Glomerular visceral epithelial cell (primary cell): ENCODE data around the gene ASH1L.
"Not testable (repeated sequence)": the region's sequence is repeated elsewhere in the genome, so short reads cannot be mapped to it uniquely, and the experiment has no call there.

Experiments
- DNase-seq: peaks from one replicate; pipeline ENCODE4 v3.0.0-alpha.2; 2016; ENCODE audit errors: extremely low spot score

Gene ASH1L

DNA sequence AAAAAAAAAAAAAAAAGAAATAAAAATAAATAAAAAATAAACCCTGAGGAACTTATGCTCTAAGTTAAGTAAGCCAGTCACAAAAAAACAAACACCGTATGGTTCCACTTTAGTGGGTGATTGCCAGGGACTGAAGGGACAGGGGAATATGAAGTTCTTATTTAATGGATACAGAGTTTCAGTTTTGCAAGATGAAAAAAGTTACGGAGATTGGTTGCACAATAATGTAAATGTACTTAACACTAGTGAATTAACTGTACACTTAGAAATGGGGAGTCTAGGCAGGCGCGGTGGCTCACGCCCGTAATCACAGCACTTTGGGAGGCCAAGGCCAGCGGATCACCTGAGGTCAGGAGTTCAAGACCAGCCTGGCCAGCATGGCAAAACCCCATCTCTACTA lies 111.4 kb downstream of the ASH1L start:
- no peak for DNase-seq

DNA sequence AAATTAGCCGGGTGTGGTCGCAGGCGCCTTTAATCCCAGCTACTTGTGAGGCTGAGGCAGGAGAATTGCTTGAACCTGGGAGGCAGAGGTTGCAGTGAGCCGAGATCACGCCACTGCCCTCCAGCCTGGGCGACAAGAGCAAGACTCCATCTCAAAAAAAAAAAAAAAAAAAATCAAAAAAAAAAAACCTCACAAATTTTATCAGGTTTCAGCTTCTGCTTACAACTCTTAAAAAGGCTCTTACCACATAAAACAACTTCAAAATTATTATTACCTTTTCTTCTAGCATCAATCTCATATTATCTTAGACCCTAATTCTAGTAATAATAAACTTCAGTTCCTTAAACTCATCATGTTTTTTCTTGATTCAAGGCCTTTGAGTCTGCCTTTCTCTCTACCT lies 120.2 kb downstream of the ASH1L start:
- DNase-seq, result not testable (repeated sequence)

DNA sequence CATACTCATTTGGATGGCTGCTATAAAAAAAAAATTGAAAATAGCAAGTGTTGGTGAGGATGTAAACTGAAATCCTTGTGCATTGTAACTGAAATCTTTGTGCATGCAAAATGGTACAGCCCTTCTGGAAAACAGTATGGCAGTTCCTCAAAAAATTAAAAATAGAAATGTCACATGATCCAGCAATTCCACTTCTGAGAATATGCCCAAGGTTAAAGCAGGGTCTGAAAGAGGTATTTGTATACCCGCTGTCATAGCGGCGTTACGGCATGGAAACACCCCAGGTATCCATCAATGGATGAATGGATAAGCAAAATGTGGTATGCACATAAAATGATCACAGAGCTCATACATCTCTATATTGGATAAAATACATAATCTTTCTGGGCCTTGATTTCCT lies 125.2 kb downstream of the ASH1L start:
- DNase-seq, result no peak

DNA sequence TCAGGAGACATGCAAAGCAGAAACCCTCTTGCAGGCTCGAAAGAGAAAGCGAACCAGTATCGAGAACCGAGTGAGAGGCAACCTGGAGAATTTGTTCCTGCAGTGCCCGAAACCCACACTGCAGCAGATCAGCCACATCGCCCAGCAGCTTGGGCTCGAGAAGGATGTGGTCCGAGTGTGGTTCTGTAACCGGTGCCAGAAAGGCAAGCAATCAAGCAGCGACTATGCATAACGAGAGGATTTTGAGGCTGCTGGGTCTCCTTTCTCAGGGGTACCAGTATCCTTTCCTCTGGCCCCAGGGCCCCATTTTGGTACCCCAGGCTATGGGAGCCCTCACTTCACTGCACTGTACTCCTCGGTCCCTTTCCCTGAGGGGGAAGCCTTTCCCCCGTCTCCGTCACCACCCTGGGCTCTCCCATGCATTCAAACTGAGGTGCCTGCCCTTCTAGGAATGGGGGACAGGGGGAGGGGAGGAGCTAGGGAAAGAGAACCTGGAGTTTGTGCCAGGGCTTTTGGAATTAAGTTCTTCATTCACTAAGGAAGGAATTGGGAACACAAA lies 128.7 kb downstream of the ASH1L start:
- not testable (repeated sequence) for DNase-seq

DNA sequence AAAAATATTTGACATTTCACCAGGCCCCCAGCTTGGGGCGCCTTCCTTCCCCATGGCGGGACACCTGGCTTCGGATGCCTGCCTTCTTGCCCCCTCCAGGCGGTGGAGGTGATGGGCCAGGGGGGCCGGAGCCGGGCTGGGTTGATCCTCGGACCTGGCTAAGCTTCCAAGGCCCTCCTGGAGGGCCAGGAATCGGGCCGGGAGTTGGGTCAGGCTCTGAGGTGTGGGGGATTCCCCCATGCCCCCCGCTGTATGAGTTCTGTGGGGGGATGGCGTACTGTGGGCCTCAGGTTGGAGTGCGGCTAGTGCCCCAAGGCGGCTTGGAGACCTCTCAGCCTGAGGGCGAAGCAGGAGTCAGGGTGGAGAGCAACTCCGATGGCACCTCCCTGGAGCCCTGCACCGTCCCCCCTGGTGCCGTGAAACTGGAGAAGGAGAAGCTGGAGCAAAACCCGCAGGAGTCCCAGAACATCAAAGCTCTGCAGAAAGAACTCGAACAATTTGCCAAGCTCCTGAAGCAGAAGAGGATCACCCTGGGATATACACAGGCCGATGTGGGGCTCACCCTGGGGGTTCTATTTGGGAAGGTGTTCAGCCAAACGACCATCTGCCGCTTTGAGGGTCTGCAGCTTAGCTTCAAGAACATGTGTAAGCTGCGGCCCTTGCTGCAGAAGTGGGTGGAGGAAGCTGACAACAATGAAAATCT lies 129.3 kb downstream of the ASH1L start:
- not testable (repeated sequence) for DNase-seq

DNA sequence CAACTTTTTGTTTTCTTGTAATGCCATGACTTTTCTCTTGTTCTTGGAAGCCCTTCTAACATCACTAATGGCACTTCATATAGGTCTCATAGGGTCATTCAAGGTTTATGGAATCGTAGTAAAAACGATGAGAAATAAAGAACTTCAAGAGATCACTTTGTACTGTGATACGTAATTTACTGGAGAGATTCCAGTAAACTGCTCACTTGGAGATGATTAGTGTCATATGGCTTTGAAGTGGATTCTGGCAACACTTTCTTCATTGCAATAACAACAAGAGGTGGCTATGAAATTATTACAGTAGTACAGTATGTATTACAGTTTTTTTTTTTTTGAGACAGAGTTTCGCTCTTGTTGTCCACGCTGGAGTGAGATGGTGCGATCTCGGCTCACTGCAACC lies 138.5 kb downstream of the ASH1L start:
- no peak for DNase-seq

DNA sequence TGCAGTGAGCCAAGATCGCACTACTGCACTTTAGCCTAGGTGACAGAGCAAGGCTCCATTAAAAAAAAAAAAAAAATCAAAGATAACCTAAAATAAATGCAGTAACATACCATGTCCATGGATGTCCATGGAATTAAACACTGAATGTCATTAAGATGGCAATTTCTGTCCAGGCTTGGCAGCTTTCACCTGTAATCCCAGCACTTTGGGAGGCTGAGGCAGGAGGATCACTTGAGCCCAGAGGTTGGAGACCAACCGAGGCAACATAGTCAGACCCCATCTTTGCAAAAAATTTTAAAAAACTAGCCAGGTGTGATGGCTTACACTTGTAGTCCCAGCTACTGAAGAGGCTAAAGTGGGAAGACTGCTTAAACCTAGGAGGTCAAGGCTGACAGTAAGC lies 141.8 kb downstream of the ASH1L start:
- no peak for DNase-seq

DNA sequence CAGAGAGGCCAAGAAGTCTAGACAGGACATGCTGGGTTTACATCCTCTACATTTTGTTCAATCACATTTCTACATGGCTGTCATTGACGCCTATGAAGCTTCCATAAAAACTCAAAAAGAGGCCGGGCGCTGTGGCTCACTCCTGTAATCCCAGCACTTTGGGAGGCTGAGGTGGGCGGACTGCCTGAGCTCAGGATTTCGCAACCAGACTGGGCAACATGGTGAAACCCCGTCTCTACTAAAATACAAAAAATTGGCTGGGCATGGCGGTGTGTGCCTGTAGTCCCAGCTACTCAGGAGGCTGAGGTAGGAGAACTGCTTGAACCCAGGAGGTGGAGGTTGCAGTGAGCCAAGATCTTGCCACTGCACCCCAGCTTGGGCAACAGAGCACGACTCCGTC lies 150.8 kb downstream of the ASH1L start:
- DNase-seq, result not testable (repeated sequence)

DNA sequence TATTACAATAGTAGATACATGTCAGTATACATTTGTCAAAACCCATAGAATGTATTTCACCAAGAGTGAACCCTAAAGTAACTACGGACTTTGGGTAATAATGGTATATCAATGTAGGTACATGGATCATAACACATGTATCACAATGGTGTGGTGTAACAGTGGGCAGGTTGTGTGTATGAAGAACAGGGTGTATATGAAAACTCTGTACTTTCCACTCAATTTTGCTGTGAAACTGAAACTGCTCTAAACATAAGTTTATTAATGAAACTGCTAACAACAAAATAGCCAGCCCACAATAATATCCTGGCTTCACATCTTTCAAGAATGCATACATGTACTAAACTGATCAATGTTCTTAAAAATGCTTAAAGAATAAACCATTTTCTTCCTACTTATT lies 151.7 kb downstream of the ASH1L start:
- DNase-seq, result no peak

DNA sequence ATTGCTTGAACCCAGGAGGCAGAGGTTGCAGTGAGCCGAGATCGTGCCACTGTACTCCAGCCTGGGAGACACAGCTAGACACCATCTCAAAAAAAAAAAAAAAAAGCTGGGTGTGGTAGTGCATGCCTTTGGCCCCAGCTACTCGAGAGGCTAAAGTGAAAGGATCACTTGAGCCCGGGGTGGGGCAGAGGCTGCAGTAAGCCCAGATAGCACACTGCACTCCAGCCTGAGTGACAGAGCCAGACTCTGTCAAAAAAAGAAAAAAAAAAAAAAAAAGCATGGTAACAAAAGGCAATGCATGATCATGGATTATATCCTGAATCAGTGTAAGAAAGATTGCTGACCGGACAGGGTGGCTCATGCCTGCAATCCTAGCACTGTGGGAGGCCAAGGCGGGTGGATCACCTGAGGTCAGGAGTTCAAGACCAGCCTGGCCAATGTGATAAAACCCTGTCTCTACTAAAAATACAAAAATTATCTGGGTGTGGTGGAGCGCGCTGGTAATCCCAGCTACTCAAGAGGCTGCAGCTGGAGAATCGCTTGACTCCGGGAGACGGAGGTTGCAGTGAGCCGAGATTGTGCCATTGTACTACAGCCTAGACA lies 165.6 kb downstream of the ASH1L start:
- no peak for DNase-seq

DNA sequence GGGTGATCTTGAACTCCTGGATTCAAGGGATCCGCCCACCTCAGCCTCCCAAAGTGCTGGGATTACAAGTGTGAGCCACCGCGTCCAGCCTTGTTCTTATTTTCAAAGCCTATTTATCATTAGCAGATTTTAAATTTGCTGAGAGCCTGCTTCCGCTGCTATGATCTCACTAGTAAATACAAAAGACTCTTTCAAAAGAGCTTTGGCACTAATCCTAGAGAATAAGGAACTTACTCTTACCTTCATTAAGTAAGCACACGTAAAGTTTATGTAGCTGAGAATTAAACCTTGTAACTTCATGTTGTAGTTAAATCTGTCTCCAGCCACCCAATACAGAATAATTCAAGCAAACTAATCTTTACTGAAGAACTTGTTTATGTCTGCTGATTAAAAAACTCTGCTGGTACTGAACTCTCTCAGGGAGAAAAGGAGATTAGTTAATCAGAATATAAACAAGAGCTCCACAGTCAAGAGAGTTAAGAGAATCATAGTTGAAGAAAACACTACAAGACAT lies 169.6 kb downstream of the ASH1L start:
- no peak for DNase-seq

DNA sequence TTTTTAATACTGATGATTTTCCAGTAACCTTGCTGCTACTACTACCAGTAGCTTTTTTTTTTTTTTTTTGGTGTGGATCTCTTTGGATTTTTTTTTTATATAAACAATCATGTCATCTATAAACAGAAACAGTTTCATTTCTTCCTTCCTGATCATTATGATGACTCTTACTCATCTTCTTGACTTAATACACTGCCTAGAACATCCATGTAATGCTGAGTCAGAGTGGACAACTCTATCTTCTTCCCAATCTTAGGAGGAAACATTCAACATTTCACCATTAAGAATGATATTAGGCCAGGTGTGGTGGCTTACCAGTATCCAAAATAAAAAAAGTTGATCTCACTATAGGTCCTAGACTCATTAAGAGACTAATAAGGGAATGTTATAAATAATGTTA lies 172.8 kb downstream of the ASH1L start:
- no peak for DNase-seq

DNA sequence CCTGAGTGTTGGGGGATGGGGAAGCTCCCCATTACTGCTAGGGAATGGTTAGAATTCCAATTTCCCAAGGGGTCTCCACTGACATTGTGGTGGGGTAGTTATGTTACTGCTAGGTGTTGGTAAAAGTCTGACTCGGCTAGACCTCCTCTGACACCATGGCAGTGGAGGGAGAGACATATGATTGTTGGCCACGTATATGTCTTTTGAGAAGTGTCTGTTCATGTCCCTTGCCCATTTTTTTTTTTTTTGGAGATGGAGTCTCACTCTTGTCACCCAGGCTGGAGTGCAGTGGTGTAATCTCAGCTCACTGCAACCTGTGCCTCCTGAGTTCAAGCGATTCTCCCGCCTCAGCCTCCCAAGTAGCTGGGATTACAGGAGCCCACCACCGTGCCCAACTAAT lies 176.8 kb downstream of the ASH1L start:
- not testable (repeated sequence) for DNase-seq

DNA sequence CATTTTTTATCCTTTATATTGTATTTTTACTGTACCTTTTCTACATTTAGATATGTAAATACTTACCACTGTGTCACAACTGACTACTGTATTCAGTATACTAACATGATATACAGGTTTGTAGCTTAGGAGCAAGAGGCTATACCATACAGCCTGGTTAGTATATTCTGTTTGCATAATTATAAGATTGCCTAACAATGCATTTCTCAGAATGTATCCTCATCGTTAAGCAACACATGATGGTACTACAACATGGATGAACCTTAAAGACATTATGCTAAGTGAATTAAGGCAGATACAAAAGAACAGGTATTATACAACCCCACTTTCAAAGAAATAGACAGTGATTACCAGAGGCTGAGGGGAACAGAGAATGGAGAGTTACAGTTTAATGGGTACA lies 179.2 kb downstream of the ASH1L start:
- DNase-seq, result no peak

DNA sequence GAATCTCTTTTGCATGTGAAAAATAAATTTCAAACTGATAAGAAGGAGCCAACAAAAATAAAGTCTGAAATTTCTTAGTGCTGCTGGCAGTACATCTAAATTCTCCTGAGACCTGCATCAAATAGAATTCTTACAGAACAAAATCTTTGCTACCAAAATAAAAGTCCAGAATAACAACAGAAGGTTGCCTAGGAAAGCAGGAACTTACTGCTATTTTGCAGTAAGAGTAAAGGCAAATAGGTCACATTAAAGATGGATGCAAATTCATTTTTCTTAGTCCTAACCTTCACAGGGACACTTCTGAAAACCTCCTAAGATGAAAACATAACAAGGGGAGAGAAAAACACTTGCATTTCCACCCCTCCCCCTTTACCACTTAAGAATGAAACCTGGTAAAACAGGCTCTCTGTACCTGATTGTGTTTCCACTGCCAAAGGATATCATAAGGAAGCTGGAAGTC lies 182.9 kb downstream of the ASH1L start:
- no peak for DNase-seq

DNA sequence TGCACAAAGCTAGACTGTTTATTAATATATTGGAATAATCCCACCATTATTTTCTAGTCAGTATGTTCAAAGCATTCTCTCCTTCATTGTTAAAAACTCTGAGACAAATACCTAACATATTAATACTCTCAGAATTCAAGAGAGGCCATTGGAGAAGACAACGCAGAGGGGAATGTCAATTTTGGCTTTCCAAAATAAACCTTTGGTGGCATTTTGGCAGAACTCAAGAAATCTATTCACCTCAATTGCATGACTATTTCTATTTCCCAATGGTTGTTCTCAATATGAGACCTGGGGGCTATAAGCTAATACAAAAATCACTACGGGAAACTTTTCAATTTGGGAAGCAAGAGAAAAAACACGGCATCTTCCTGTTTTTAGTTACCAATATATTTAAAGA lies 183.4 kb downstream of the ASH1L start:
- no peak for DNase-seq

DNA sequence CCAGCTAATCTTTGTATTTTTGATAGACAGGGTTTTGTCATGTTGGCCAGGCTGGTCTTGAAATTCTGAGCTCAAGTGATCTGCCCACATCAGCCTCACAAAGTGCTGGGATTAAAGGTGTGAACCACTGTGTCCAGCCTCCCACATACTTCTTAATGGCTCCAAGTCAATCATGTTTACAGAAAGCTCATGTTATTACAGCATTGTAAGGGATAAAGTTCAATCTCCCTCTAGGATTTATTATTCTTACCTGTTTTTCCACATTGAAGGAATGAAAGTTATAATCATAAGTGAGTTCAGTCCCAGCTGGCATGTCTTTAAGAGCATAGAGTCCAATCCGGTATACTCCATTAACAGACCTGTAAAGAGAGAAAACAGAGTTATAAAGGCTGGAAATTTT lies 202.6 kb downstream of the ASH1L start:
- DNase-seq, result no peak

DNA sequence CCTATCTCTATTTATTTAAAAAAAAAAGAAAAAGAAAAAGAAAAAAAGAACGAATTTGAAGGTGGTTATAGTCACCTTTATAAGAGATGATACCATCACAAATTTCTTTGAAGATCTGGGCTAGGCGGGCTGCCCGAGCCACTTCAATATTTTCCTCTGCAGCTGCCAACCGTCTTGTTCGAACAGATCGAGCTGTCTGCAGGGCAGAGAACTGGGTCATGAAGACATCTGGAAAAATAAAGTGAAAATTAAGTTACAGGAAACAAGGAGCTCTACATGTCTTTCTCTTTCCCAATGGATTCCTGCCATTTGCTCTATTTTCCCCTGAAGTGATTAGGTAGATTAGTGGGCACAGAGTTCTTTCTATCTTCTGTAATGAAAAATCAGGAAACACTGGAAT lies 210.0 kb downstream of the ASH1L start:
- DNase-seq, result no peak

DNA sequence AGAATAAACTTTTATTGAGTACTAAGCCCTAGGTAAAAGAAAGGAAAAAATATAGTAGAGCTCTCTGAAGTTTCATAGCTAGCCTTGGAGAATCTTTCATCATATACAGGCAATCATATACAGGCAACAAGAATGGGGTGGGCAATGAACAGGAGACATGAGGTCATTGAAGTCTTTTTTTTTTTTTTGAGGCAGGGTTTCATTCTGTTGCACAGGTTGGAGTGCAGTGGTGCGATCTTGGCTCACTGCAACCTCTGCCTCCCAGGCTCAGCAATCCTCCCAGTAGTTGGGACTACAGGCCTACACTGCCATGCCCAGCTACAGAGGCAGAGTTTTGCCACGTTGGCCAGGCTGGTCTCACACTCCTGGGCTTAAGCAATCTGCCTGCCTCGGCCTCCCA lies 219.8 kb downstream of the ASH1L start:
- no peak for DNase-seq

DNA sequence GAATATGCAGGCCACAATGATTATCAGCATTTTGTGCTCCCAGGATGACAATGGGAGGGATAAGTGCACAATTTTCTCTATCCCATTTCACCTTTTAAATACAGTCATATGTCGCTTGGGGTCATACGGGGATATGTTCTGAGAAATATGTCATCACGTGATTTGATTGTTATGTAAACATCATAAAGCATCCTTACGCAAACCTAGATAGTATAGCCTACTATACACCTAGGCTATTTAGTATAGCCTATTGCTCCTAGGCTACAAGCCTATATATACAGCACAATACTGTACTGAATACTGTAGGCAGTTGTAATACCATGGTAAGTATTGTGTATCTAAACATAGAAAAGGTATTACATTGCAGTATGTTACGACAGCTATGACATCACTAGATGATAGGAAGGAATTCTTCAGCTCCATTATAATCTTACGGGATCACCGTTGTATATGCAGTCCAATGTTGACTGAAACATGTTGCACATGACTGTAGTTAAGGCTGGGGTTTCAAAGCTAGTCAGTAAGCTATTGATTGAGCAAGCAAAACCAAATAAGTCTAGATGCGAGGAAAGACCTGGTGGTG lies 223.0 kb downstream of the ASH1L start:
- DNase-seq, result no peak

DNA sequence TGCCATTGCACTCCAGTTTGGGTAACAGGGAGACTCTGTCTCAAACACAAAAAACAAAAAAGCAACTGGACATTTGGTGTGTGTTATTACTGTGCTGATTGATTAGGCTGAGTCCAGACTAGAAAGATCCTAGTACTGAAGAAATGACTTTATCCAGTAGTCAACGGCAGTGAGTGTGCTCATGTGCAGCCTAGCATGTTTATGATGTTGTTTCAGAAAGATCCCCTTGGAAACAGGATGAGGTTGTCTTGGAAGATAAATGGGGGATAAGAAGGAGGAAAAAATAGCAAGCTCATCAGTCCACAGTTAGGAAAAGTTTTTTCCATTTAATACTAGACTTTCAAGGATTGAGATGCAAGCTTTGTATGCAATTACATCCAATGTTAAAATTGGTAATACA lies 227.6 kb downstream of the ASH1L start:
- DNase-seq, result no peak

DNA sequence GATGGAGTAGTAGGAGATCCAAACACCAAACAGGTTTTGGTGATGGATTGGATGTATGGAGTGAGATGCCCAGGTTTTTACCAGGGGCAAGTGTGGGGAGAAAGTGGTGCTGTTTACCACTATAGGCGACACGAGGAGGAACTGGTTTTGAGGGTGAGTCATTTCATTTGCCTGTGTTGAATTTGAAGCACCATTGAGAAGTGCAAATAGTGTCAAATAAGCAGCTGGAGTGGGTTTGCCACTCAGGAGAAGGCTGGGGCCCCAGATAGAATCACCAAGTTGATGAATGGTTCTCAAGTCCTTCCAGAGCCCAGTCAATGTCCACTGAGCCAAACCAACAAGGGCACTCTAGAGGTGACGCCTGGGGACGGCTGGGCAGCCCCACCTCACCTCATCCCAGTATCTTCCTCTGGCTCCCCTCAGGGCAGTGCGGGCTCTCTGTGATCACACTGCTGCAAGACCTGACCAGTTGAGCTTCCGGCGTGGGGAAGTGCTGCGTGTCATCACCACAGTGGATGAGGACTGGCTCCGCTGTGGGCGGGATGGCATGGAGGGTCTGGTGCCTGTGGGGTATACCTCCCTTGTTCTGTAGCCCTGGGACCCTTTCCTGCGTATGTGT lies 232.5 kb downstream of the ASH1L start:
- DNase-seq, result no peak
